ENCODE data around the gene CORO6. TPM values are rescaled to one million over a fixed set of nuclear protein-coding genes. Genes with fewer than 3 reads are reported as not detected.

CORO6 gene
- total RNA-seq, 1 donor from 2014 or later: 28.7 TPM

GRCh38 chr17:29582772-29583171 is 39.9 kb downstream of the CORO6 start:
- no peak for TF ChIP-seq CTCF (conservative IDR thresholded peaks at IDR 0.05; ENCODE audit: low read depth, low read length)
- no peak for DNase-seq (ENCODE audit: low read depth)
- no peak overlapping the region for H3K4me3 ChIP-seq (ENCODE audit: low read depth, low read length)

- no peak for DNase-seq (ENCODE audit: low read depth)
- H3K4me3 ChIP-seq (ENCODE audit: low read depth, low read length): no peak overlapping the region
- no peak for TF ChIP-seq CTCF (conservative IDR thresholded peaks at IDR 0.05; ENCODE audit: low read depth, low read length)
Measured at GRCh38 chr17:29582254-29582765, 40.4 kb downstream of the CORO6 start.

GRCh38 chr17:29581583-29582253 is 41.0 kb downstream of the CORO6 start:
- DNase-seq (ENCODE audit: low read depth): no peak
- H3K4me3 ChIP-seq (ENCODE audit: low read depth, low read length): no peak overlapping the region
- TF ChIP-seq CTCF (conservative IDR thresholded peaks at IDR 0.05; ENCODE audit: low read depth, low read length): no peak

GRCh38 chr17:29579866-29580771 is 42.6 kb downstream of the CORO6 start:
- no peak for DNase-seq (ENCODE audit: low read depth)
- H3K4me3 ChIP-seq (ENCODE audit: low read depth, low read length): no peak overlapping the region
- peak; percentile 91 for TF ChIP-seq CTCF (conservative IDR thresholded peaks at IDR 0.05; ENCODE audit: low read depth, low read length)

GRCh38 chr17:29578626-29579485 is 43.9 kb downstream of the CORO6 start:
- no peak for TF ChIP-seq CTCF (conservative IDR thresholded peaks at IDR 0.05; ENCODE audit: low read depth, low read length)
- DNase-seq (ENCODE audit: low read depth): no peak
- H3K4me3 ChIP-seq (ENCODE audit: low read depth, low read length): no peak overlapping the region

GRCh38 chr17:29577385-29578211 is 45.1 kb downstream of the CORO6 start:
- no peak overlapping the region for H3K4me3 ChIP-seq (ENCODE audit: low read depth, low read length)
- no peak for TF ChIP-seq CTCF (conservative IDR thresholded peaks at IDR 0.05; ENCODE audit: low read depth, low read length)
- DNase-seq (ENCODE audit: low read depth): no peak

All from epithelial cell of proximal tubule (primary cell).